ES-I3 (cell line): ENCODE results near the gene NCOA7.

Source experiments
- H3K36me3 ChIP-seq: 2 replicates; pipeline ENCODE4 v1.6.1; 2013; ENCODE audit warnings: mild to moderate bottlenecking, low read length, control low read depth, moderate library complexity; ENCODE audit not compliant: insufficient read depth
- H3K4me1 ChIP-seq: 2 replicates; pipeline ENCODE4 v1.6.1; 2013; ENCODE audit warnings: mild to moderate bottlenecking, control low read depth, low read length; ENCODE audit not compliant: insufficient read depth
- H3K9ac ChIP-seq: 2 replicates; pipeline ENCODE4 v1.6.1; 2013; ENCODE audit warnings: low read depth, mild to moderate bottlenecking, low read length, moderate library complexity
- H3K9me3 ChIP-seq: 2 replicates; pipeline ENCODE4 v1.6.1; 2013; ENCODE audit warnings: mild to moderate bottlenecking, low read length, moderate library complexity; ENCODE audit not compliant: control insufficient read depth, insufficient read depth

Gene NCOA7

DNA sequence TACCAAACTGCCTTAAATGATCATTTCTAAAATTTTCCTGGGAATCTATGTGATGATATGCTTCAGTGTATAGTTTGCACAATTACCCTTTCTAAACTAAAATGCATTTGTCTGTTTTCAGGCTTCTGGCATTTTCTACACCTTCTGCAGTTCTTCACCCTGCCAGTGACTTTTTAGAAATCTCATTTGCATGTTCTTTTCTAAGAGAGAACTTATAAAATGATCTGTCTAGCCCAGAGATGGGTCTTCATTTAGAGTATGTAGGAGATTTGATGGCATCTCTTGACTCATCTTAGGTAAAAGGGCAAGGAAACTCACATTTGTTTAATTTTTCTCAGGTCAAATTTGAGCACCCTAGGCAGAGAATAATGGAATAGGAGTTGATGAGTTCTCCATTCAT, 17.8 kb downstream of the NCOA7 start:
- Histone ChIP-seq H3K9me3 (no peaks in the 10 kb centered on the region), H3K4me1 (no peaks in the 10 kb centered on the region; the same call in 1 of the 2 replicates), H3K36me3 (no peaks in the 10 kb centered on the region), H3K9ac (no peak overlapping the region)

DNA sequence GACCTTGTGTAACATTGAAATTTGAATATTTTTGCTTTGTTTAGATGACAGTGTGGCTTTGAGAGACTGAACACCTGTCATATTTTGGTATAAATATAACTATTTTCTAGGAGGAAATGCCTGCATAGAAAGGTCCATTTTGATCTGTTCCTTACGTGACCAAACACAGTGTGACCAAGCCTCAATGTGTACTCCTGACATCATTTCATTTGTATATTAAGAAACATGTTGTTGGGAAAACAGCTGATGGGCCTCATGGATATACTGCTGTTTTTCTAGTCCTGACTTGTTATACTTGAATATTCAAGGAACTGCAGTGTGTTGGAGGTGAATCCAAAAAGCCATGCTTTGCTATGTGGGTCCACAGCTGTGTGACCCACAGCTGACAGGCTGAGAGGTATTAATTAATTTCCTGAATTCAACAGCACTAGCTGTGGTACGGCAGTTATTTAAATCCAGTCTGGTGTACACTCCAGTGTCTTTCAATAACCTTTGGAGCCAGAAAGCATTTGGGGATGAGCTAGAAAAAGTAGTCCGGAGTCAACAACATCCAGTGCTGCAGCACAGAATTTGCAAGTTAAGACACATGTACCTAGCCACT, 18.9 kb downstream of the NCOA7 start:
- H3K9ac ChIP-seq = no peak overlapping the region
- no peaks in the 10 kb centered on the region for H3K36me3 ChIP-seq
- no peaks in the 10 kb centered on the region; the same call in 1 of the 2 replicates for H3K4me1 ChIP-seq
- no peaks in the 10 kb centered on the region for H3K9me3 ChIP-seq

DNA sequence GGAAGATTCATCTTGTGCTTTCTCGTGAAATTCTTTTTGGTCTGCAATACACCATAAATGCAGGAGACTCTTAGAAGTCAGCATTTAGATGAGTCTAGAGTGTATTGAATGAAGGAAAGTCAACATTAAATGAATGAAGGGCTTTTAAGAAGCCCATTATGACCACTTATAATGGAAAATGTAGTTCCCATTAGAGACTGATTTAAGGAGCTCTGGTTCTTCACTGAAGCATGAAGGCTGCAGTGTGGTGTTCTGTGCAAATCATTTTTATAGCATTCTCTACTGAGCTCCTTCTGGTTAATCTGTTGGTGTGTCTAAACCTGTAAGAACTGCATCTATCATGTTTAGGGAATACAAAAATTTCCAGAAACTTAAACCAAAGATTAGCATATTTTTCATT, 19.7 kb downstream of the NCOA7 start:
- Histone ChIP-seq H3K4me1 (no peaks in the 10 kb centered on the region; the same call in 1 of the 2 replicates), H3K9ac (no peak overlapping the region), H3K9me3 (no peaks in the 10 kb centered on the region), H3K36me3 (no peaks in the 10 kb centered on the region)

DNA sequence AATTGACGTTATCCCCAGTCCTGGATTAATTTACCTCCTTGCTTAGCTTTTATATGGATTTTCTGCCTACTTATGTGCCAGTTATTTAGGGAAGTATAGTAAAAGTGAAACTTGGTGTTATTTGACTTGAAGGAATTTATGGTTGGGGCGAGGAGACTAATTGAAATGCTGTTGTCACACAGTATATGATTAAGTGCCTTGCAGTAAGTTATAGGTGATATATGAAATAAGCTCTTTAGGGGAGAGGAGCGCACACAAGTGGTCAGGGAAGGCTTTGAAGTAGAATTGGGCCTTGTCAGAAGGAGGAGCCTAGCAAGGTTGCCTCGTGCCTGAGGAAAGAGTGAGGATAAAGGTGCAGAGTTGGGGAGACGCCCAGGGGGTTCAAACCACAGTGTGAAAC, 20.5 kb downstream of the NCOA7 start:
- Histone ChIP-seq H3K9me3 (no peaks in the 10 kb centered on the region), H3K4me1 (no peaks in the 10 kb centered on the region; the same call in 1 of the 2 replicates), H3K36me3 (no peaks in the 10 kb centered on the region), H3K9ac (no peak overlapping the region)

DNA sequence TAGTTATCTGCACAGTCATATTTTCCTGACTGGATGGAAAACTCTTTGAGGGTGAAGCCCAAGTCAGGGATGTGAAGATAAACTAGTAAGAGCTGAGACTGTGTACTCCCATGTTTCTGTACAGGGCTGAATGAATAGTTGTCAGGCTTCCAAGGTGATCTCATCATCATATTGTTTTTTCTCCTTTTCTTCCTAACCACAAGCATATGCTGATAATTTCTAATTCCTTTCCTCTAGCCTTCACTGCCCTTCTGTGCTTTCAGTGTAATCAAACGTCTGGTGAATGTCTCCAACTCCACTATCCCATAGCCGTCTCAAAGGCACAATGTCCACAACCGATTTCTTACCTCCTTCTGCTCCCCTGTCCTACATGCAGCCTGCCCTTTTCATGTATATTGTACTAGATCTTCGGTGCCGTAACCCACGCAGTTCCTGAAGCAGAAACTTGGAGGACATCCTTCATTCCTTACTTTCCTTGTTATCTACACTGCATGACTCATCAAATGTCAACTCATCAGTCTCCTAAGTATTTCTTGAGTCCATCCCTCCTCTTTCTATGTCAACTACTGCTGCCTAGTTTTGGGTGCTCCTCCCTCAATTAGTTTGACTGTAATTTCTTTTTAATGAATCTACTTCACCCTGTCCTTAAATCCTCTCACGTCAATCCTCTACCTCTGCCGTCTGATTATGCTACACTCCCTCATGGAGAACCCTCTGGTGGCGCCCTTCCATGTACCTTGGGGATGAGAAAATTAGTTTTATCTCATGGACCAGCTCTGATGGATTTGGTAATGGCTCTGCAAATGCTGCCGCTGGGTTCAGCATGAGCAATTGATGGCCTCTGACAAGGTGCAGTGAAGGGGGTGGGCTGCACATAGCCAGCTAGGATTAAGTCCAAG, 21.9 kb downstream of the NCOA7 start:
- H3K36me3 ChIP-seq = no peaks in the 10 kb centered on the region
- H3K9ac ChIP-seq = no peak overlapping the region
- H3K9me3 ChIP-seq = no peaks in the 10 kb centered on the region
- H3K4me1 ChIP-seq = no peaks in the 10 kb centered on the region; the same call in 1 of the 2 replicates

DNA sequence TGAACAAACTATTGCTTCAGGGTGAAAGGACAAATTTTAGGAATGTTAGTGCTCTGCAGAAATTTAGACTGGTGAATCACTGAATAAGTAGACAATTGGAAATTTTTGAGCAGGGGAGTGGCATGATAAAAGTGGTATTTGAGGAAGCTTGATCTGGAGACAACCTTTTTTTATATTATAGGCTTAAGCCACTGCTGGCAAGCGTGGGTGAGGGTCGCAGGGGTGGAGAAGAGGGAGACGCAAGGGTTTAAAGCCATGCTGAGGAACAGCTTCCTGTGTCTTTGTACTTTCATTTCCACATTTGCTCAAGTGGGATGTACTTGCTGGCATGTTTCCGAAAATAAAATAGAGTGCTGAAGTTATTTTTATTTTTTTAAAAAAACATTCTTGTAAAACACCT, 23.7 kb downstream of the NCOA7 start:
- no peak overlapping the region for H3K9ac ChIP-seq
- H3K4me1 ChIP-seq = no peaks in the 10 kb centered on the region; the same call in 1 of the 2 replicates
- H3K36me3 ChIP-seq = no peaks in the 10 kb centered on the region
- no peaks in the 10 kb centered on the region for H3K9me3 ChIP-seq

DNA sequence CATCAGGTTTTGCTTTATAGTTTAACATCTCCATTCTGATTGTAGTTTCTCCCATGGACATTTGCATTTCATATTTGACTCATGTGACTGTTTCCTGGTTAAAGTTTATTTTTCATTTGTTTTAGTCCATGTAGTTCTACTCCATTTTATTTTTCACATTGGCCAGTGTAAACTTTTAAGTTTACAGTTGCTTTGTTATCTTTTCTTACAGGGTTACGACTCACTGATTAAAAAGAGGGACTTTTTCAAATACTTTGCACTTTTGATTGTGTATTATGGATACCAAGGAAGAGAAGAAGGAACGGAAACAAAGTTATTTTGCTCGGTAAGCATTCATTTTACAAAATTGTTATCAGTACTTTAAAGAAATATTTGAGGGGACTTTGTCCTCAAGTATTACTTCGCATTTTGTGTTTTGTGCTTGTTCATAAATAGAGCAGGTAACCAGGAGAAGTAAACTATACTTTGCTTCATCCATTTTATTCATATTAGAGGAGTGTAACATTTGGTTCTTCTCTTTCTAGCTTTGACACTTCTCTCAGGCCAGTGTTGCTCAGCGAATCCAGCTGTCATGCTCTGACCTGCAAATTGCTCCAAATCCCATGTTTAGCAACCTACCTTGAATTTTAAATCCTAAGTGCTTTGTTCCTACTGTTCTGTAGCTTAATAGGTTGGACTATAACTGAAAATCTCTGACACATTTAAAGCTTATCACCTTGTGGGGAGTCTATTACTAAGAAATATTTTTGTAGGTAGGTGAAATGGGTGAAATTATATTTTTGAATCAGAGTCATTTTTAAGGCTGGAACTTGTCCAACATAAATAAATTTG, 24.5 kb downstream of the NCOA7 start:
- Histone ChIP-seq H3K9me3 (no peaks in the 10 kb centered on the region), H3K9ac (no peak overlapping the region), H3K4me1 (no peaks in the 10 kb centered on the region; the same call in 1 of the 2 replicates), H3K36me3 (no peaks in the 10 kb centered on the region)

DNA sequence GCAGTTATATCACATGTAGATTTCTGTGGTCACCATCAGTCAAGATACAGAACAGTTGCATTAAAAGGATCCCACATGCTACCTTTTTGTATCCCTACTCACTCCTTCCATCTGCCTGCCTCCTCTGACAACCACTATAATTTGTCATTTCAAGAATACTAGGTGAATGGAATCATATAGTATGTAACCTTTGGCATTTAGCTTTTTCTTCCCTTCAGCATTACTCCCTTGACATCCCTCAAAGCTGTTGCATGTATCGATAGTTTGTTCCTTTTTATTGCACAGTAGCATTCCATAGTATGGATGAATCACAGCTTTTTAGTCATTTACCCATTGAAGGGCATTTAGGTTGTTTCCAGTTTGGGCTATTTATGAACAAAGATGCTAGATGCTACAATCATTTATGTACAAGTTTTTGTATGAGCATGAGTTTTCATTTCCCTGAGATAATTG, 26.1 kb downstream of the NCOA7 start:
- no peaks in the 10 kb centered on the region for H3K9me3 ChIP-seq
- no peaks in the 10 kb centered on the region; the same call in 1 of the 2 replicates for H3K4me1 ChIP-seq
- H3K36me3 ChIP-seq = no peaks in the 10 kb centered on the region
- no peak overlapping the region for H3K9ac ChIP-seq

DNA sequence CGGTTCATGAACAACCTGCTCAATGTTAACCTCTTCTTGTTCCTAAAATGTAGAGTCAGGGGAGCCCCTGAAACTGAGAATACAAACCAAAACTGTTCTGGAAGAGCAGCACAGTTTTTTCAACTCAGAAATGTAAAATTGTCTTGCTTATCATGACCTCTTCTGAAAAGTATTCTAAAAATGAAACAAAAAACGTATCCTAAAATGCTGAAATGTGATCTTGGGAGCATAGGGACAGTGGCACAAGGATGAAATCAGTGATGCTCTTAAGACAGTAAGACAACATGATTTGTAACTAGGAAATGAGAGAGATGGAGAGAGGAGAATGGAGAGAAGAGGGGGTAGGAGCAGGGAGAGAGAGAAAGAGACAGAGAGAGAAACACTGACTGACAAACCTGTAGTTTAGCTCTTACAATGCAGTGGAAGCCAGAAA, 27.5 kb downstream of the NCOA7 start:
- Histone ChIP-seq H3K4me1 (no peaks in the 10 kb centered on the region), H3K9ac (no peak overlapping the region)

DNA sequence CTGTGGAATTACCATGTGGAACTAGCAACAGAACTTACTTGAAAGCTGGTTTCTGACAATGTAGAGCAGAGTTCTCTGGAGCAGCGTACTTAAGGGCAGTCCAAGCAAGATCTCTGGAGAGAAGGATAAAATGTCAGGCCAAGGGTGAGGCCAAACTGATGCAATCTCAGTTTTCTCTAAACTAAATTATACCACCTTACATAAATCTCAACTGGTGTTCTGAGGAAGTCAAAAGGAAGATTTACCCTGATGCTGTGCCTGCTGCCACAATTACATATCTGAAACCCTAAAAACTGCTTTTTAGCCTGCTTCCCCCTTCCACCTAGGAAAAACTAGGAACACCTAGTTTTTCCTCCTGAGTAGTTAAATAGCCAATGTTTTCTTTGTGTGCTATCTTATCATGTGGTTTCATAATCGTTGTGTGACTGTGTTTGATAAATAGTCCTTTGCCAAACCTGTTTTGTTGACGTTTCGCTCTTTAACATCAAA, 28.1 kb downstream of the NCOA7 start:
- H3K9me3 ChIP-seq = no peaks in the 10 kb centered on the region
- H3K4me1 ChIP-seq = no peaks in the 10 kb centered on the region
- H3K9ac ChIP-seq = no peak overlapping the region
- H3K36me3 ChIP-seq = no peaks in the 10 kb centered on the region

More for the DNA sequence above, 27.5 kb downstream of the NCOA7 start:
- Histone ChIP-seq H3K9me3 (no peaks in the 10 kb centered on the region), H3K36me3 (no peaks in the 10 kb centered on the region)

DNA sequence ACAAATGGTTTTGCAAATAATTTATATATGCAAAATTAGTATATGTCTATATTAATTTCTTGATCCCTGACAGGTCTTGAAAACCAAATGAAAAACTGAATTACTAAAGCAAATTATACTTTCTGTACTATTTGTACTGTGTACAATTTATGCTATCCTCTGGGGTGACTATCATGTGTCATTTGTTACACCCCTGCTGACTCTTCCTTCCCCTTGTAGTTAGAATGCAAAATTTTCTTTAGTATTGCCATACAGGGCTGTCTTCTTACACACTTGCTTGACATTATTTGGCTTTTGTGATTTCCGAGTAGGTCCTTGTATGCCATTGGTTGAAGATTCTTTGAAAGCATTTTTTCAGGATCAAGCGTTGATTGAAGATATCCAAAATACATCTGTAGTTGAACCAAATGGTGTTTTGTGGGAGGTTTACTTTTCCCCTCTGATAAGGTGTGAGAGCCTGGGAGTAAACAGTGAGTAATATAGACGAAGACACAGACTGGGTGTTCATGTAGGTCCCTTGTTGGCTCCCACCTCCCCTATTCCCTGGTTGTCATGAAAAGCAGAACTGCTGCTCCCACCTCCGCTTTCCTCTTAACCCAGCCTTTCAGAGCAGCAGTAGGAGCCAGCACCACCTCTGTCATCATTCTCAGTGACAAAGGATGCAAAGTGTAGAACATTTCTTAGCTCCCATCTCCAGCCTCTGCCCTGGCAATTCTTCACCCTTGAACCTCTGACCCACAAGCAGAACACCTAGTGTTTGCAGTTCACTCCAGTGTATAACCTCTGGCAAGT, 29.0 kb downstream of the NCOA7 start:
- no peaks in the 10 kb centered on the region for H3K9me3 ChIP-seq
- H3K36me3 ChIP-seq = no peaks in the 10 kb centered on the region
- no peak overlapping the region for H3K9ac ChIP-seq
- H3K4me1 ChIP-seq = no peaks in the 10 kb centered on the region

DNA sequence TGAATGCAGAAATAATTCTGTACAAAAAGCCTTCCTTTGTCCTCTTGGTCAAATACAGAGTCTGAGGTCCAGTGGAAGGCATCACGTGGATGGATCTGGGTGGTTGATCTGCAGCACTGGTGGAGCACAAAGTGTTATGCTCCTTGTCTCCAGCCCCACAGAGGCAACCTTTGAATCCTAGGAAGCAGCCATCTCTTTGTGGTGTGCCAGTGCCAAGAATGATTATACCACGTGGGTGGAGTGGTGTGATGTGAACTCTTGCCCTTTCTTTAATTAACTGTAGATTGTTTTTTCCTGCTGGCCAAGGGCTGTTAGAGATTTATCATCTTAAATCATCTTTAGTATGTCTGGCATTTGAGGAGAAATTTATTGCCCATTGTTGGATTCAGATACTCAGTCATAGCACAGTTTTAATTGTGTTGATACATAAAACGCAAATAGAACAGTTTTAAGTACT, 31.1 kb downstream of the NCOA7 start:
- Histone ChIP-seq H3K36me3 (no peaks in the 10 kb centered on the region), H3K9ac (no peak overlapping the region), H3K9me3 (no peaks in the 10 kb centered on the region), H3K4me1 (no peaks in the 10 kb centered on the region)

DNA sequence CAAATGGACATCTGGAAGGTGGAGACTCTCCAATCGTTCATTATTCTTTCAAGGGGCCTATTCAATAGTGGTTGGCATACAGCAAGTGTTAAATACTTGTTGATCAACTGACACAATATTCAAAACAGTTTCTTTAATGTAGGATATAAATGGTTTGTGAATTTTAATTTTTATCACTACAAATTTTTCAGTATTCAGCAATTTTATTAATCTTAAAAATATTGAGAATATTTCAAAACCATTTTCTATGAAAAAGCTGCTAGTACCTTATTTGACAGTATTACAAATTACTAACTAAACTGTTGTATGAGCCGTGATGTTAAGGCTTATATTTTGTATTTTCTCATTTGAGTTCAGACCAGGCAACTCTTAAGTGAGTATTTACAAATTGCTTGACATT, 32.4 kb downstream of the NCOA7 start:
- no peak overlapping the region for H3K9ac ChIP-seq
- no peaks in the 10 kb centered on the region for H3K9me3 ChIP-seq
- no peaks in the 10 kb centered on the region for H3K4me1 ChIP-seq
- no peaks in the 10 kb centered on the region for H3K36me3 ChIP-seq
